Endometrial microvascular endothelial cells (primary cell): ENCODE measurements around the gene TBC1D9B. TPM values are rescaled to one million over a fixed set of nuclear protein-coding genes. Genes with fewer than 3 reads are reported as not detected.

ENCODE experiments used
- in situ Hi-C: cut with HindIII; loops from 2 replicates; pipeline ENCODE4 v1.10.0; 2017; ENCODE audit warnings: low sequenced_read_pairs, low pct_unique_long_range_greater_than_20kb; ENCODE audit errors: inconsistent ontology term
- total RNA-seq: library from RNA; depleted of rRNA; stranded (reverse); fragments of >200 nt; gene quantifications from one replicate; pipeline ENCODE4 v1.2.3, GENCODE V29; 2015; ENCODE audit errors: inconsistent ontology term

The TBC1D9B gene
- total RNA-seq, 1 donor from 2014 or later, result 73.8 TPM

DNA sequence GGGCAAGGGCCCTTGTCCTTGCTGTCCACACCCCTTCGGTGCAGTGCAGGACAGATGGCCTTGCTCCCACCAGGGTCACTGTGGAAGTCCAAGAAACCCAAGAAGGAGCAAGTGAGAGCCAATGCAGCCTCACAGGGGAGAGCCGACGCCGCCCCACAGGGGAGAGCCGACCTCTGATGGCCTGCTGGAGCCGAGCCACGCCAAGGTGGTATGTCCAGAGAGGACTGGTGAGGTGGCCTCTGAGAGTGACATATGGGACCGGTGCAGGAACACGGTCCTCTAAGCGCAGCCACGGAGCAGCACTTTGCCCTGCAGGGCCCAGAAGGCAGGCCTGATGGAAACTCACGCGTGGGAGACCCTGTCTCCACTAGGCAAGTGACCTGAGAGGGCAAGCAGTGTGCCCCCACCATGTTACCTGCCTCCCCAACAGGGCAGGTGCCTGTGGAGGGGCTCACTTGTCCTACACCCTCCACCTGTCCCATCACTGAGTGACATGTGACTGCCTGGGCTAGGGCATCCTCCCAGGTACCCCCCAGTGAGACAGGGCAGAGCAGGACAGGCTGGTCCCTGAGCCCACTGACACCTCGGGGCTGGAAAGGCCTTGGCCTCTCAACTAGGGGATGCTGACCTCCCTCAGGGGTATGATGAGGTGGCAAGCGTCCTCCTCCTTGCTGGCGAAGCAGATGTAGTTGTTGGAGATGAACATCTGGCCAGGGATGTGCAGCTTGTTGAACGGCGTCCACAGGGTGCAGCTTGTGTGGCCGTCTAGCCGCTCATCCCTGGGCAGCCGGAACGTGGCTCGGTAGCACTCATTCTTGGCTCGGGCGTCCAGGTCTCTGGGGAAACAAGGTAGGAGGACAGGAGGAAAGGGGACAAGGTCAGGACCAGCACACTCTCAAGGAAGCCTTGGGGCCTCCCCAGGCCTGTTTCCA is 16.7 kb downstream of the TBC1D9B start:
- in situ Hi-C loops, result no loop called here

DNA sequence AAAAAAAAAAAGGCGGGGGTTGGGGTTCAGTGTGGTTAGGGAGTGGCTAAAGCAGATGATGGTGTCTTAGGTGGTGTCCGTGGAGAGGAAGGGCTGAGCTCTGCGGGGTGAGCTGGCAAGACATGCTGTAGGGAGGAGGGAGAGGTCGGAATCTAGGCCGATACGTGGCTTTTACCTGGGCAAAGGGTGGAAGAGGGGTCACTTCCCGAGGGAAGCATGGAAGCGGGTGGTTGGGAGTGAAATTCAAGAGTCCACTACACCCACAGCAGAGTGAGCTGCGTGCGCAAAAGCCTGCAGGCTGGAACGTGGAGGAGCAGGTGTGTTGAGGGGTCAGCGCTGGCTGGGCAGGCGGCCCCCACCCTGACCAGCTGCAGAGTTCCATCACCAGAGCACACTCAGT is 17.8 kb downstream of the TBC1D9B start:
- in situ Hi-C loops, result no loop called here

DNA sequence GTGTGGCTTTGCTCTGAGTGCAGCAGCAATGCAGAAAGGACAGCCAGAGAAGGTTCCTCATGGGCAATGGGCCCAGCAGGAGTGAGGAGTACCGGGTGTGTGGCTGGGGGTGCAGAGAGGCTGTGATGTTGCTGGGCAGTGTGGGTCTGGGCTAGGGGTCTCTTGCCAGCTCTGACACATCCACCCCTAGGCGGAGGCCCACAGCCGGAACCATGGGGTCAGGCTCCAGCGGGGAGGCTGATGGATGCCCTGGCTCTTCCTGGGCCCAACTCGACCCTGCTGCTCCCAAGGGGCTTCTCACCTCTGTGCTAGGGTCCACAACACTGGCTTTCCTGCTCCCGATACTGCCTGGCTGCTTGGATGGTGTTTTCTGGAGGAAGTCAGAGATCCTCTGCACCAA is 19.9 kb downstream of the TBC1D9B start:
- in situ Hi-C loops, result no loop called here

DNA sequence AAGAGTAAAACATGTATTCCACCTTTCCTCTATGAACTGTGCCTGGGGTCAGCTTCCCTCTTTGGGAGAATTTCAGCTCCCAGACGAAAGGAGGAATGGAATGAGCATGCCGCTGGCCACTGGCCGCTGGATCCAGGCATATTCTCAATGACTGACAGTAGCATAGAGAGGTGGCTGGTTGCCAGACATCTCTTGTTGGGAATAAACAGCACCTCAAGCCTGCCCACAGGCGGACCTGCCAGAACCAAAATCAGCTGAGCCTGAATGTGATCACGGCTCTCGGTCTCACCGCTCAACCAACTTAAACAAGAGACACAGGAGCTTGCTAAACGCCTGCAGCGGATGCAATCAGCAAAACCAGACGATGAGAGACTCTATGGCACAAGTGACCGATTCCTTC is 20.6 kb downstream of the TBC1D9B start:
- in situ Hi-C loops, result no loop called here

DNA sequence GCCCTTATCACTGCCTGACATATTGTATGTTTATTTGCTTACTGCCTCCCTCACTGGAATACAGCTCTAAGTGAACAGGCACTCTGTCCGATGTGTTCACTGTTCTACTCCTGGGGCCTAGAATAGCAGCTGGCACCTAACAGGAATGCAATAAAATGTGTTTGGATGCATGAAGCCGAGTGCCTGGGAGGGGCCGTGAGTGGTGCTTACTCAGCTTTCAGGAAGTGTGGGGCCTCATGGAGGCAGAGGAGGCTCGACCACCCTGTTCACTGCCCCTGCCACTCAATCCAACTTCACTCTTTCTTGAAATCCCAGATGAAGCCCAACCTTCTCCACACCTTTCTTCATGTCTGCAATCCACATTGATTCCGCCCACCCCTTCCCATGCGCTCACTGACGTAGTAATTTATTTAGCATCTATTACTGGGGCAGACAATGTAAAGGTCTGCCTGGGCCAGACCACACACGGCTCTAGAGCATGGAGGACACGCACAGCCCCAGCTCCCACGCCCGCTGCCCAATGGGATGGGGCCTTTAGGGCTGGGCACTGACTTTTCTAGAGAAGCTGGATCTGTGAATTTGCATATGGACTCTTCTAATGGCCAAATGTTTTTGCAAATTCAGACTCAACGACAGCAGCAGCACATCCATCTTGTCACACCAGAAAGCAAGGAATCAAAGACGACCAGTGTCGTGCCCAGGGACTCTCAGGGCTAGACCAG is 21.3 kb downstream of the TBC1D9B start:
- in situ Hi-C loops, result no loop called here

DNA sequence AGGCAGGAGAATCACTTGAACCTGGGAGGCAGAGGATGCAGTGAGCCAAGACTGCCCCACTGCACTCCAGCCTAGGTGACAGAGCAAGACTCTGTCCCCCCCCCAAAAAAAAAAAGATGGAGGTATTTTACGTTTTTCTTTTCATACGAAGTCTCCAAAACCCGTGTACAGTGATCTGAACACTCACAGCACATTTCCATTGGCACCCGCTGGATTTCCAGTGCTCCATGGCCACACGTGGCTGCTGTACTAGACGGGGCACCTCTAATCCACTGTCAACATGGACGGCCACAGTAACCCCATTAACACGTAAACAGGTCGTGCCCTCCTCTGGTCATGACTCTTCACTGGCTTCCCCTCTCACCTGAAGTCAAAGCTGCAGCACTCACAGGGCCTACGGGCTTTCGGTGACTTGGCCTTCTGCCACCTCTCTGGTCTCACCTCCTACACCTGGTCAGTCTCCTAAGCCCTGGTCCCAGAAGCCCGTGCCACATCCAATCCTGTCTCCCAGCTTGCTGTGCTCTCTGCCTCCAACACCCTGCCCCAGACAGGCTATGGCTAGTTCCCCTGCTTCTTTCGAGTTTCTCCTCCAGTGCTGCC is 22.1 kb downstream of the TBC1D9B start:
- in situ Hi-C loops, result no loop called here

DNA sequence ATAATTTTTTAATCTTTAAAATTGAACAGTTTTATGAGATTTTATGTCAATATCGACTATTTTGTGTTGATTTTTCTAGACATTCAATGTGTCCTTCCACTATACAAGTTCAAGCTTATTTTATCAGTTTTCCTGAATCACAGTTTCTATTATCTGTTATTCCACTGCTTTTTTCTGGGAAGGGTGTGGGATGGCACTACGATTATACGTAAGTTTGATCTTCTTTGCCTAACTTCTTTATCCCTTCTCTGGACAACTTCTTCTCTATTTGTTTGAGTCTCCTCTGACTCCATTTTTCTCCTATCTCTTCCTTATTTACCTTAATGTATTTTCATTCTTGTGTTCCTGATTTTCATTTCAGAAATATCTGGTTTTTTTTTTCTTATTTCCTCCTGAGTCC is 24.5 kb downstream of the TBC1D9B start:
- in situ Hi-C loops, result no loop called here

DNA sequence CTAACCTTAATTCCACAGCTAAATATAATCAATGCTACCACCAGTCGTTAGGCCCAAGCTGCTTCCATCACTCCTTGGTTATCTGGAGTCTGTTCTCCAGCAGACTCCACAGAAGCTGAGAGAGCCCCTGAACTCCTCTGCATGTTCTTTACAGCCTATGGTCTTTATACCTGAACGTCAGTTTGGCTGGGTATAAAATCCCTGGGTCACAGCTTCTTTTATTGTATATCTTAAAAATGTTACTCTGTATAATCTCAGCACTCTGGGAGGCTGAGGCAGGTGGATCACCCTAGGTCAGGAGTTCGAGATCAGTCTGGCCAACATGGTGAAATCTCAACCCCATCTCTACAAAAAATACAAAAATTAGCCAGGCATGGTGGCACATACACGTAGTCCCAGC is 25.4 kb downstream of the TBC1D9B start:
- in situ Hi-C loops, result no loop called here

DNA sequence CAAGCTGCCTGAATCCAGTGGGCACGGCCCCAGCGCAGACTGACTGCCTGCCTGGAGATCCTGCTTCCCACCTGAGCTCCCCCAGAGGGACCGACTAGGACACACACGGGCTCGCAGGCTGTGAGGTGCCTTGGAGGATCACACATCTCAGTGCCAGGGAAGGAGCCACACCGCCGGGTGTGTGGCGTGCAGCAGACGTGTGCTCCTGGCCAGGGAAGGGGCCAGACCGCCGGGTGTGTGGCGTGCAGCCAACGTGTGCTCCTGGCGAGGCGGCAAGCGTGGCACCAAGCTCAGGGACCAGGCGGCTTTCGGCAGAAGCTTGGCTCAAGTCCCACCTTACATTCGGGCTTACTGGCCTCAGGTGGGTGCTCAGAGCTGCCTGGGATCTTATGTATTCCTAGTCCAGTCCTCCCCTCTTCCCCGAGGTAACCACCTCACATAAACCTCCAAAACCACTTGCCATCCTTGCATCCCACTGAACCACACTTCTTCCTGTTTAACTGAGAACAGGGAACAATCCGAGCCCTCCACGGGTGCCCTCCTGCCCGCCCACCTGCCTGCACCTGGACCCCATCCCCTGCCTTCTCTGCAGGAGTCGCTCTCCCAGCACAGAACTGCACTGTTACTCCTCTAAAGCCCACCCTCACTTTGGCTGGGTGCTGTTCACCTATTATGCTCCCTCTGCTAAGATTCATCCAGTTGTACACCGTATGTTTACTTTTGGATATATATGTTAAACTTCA is 26.7 kb downstream of the TBC1D9B start:
- in situ Hi-C loops, result no loop called here

DNA sequence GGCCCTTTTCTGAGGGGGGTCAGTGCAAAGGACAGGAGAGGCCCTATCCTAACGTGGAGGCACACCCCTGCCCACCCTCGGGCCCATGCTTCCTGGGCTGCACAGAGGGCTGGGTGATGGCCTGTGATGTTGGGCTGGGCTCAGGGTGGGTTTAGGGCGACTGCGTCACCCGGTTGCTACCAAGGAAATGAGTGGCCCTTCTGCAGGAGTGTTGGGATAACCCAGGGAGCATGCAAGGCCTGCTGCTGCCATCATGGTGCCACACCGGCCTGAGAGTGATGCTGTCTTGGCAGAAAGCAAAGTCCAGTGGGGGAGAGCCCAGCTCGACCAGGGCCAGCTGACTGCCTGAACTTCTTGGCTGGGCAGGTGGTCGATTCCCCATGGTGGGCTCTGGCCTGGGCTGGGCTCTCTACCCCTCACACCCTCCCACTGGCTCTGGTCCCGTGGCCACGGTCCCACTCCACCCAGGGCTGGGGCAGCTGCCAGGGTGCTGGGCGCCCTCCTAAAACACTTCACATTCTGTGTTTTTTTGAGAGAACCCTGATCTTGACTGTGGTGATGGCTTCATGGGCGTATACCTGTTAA is 27.5 kb downstream of the TBC1D9B start:
- in situ Hi-C loops, result no loop called here

DNA sequence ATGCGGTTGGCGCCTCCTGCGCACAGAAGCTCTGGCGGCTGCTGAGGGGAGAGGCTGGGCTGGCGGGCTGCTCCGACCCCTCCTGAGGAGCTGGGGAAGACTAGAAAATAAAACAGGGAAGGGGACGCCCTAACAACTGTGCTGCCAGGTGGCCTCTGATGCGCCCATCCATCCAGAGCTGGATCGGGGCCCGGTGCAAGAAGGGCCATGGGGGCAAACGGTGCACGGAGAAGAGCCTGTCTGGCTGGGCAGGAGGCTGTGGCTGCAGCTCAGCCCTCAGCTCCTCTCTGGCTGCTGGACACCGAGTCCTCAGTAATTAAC is 28.0 kb downstream of the TBC1D9B start:
- in situ Hi-C loops, result no loop called here

DNA sequence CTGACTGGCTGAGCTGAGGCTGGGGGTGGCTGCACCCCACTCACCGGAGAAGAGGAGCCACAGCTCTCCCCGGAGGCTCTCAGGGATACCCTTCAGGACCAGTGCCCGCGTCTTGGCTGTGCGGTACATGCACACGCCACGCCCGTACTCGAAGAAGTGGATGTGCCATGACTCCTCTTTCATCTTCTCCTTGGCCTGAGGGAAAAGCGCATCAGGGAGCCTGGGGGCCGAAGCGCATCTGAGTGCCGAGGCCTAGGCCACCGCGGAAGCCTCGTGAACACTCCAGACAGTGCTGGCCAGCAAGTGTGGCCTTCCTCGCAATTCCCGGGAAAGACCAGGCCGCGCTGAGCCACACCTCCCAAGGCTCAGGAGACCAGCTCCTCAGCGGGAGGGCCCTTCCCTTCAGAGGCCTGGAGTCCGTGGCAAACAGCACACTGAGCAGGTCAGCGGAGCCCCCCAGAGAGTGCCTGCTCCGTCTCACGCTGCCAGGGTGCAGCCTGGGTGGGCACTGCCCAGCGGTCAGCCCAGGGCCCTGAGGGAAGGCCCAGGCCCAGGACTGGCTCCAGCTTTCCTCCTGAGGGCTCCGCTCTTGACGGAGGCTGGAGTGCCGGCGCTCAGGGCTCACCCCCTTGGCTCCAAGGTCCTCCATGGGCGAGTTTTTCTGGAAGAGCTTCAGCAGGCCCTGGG is 28.6 kb downstream of the TBC1D9B start:
- in situ Hi-C loops, result no loop called here

DNA sequence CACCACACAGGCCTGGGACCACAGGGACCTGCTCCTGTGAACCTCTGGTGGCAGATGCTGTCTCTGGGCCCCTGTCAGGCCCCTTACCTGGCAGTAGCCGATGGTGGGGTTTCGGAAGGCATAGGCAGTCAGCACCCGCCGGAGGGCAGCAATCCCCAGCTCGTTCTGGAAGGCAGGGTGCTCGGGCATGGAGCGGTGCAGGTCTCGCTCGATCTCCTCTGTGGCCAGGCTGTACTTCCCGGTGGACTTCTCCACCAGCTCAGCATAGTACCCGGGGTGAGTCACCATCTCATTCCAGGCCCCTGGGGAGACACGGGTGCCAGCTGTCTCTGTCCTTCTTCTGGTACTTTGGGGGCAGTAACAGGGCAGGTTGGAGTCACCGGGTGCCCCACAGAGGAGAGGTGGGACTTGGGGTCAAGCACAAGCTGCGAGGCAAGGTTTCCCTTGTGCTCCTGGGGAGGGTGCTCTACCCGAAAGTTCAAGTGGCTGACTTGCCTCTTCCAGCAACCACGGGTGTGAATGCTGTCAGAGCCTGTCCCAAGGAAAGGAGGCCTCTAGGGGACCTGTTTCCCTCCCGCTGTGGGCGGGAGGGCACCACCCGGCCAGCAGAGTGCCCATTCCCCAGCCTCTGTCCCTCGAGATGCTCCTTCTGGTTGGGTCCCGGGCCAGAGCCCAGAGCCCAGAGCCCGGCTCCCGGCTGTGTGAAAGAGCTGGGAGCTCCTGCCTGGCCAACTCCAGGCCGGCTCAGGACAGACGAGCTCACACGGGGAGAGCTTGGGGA is 29.3 kb downstream of the TBC1D9B start:
- in situ Hi-C loops, result no loop called here

DNA sequence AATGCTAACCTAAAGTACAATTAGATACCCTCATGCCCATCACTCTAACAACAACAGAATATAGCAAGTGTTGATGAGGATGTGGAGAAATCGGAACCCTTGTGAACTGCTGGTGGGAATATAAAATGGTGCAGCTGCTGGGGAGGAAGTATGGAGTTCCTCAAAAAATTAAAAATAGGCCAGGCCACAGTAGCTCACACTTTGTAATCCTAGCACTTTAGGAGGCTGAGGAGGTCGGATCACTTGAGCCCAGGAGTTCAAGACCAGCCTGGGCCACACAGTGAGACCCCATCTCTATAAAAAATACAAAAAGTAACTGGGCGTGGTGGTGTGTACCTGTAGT is 31.1 kb downstream of the TBC1D9B start:
- in situ Hi-C loops, result no loop called here

DNA sequence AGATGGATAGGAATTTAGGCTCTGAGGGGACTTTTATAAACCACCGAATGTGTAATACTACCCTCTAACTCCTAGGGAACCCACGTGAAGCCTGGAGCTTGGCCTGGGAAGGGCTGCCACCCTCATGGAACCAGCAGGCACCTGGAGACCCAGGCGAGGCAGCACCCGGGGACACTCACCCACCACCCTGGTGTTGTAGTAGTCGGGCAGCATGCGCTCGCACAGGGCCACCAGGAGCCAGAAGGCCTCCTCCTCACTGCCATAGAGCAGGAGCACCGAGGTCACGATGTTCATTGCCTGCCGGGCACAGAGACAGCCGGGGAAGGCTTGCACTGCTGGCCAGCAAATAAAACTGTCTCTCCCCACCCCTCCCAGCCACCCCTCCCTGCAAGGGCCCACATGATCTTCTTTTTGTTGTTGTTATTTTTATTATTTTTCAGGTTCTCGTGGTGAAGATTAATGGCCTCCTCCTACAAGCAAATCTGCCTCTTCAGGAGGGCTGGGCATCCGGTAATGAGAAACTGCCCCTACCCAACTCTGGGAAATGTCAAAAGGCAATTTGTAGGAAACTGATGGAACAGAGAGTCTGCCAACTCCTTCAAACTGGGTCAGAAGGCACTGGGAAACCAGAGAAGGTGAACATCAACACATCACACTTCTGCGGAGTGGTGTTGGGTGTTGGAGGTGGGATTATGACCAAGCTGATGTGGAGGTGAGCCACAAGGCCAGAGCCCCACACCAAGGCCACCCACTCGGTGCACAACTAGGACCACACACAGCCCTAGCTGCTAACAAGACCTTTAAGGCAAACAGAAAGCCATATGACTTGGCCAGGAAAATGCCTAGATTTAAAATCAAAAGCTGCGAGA is 31.7 kb downstream of the TBC1D9B start:
- in situ Hi-C loops, result no loop called here

DNA sequence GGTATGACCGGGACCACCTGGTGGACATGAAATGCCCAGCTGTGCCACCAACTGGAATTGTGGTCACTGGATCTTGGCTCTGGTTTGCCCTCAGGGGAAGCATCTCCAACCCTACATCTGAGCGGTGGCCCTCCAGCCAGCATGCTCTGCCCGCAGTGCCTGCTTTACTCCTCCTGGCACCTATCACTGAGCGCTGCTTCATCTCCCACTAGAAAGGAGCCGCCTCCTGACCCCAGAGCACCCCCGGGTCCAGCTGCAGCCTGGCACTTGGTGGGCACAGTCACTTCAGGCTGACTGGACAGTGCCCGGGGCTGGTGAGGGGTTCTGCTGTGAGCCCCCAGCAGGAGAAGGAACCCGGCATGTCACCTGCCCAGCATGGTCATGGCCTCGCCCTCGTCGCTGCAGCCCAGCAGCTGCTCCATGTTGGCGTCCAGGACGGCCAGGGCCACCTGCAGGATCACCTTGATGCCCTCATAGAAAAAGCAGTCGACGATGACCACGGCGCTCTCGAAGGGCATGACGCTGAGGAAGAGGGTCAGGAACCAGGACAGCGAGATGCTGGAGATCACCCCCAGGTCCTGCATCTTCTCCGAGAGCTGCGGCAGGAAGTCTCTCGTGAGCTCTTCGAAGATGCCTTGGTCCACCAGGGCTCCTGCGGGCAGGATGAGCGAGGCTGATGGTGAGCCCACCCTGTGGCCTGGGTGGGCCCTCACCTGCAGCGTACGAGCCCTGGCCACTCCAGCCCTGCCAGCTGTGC is 33.0 kb downstream of the TBC1D9B start:
- in situ Hi-C loops, result no loop called here
